GM18526 (cell line): ENCODE results near the gene HAUS7.

Source experiments
- POLR2A ChIP-seq: IDR thresholded peaks from 3 replicates; pipeline ENCODE4 v1.6.1; 2011; ENCODE audit not compliant: insufficient read length; ENCODE audit errors: extremely low read depth

HAUS7 gene

GRCh38 chrX:153502796-153503195 lies 32.4 kb upstream of the HAUS7 start:
- TF ChIP-seq POLR2A = no peak

- no peak for TF ChIP-seq POLR2A
These were observed 31.8 kb upstream of the HAUS7 start for GRCh38 chrX:153502131-153502530.

GRCh38 chrX:153501530-153501929 lies 31.2 kb upstream of the HAUS7 start:
- no peak for TF ChIP-seq POLR2A

GRCh38 chrX:153500676-153501280 lies 30.4 kb upstream of the HAUS7 start:
- no peak for TF ChIP-seq POLR2A

GRCh38 chrX:153499876-153500275 lies 29.5 kb upstream of the HAUS7 start:
- no peak for TF ChIP-seq POLR2A

- no peak for TF ChIP-seq POLR2A
These were observed 29.0 kb upstream of the HAUS7 start for GRCh38 chrX:153499341-153499740.

GRCh38 chrX:153498453-153498852 lies 28.1 kb upstream of the HAUS7 start:
- TF ChIP-seq POLR2A = no peak

GRCh38 chrX:153496590-153496959 lies 26.2 kb upstream of the HAUS7 start:
- no peak for TF ChIP-seq POLR2A

- no peak for TF ChIP-seq POLR2A
These were observed 25.7 kb upstream of the HAUS7 start for GRCh38 chrX:153495903-153496589.

GRCh38 chrX:153495362-153495751 lies 25.0 kb upstream of the HAUS7 start:
- no peak for TF ChIP-seq POLR2A

GRCh38 chrX:153494541-153495361 lies 24.4 kb upstream of the HAUS7 start, which contains the start of gene BGN:
Gene BGN, plus strand, starts transcription at chrX:153494980. Its CDS starts 9,652 bp downstream, at chrX:153504632.
- no peak for TF ChIP-seq POLR2A

- no peak for TF ChIP-seq POLR2A
These were observed 23.7 kb upstream of the HAUS7 start for GRCh38 chrX:153494061-153494460.

GRCh38 chrX:153493085-153493484 lies 22.7 kb upstream of the HAUS7 start:
- TF ChIP-seq POLR2A = no peak

GRCh38 chrX:153492543-153492942 lies 22.2 kb upstream of the HAUS7 start:
- no peak for TF ChIP-seq POLR2A

GRCh38 chrX:153491918-153492317 lies 21.5 kb upstream of the HAUS7 start:
- no peak for TF ChIP-seq POLR2A

- TF ChIP-seq POLR2A = no peak
These were observed 21.1 kb upstream of the HAUS7 start for GRCh38 chrX:153491351-153491914.

GRCh38 chrX:153490217-153490930 lies 20.0 kb upstream of the HAUS7 start:
- no peak for TF ChIP-seq POLR2A
